HUDEP-2 (cell line): ENCODE results near the gene UBE2Q1.
A peak's percentile ranks its signal among the peaks of the same experiment; 100 is the strongest.
"Not testable (repeated sequence)": the region's sequence is repeated elsewhere in the genome, so short reads cannot be mapped to it uniquely, and the experiment has no call there.

Source experiments
- DNase-seq, 76 experiments: peaks; one replicate each; lab custom pipeline; 2025; ENCODE audit not compliant: unreplicated experiment in 76 of 76; lab: John Stamatoyannopoulos, UW

Gene UBE2Q1

GRCh38 chr1:154553056-154554030, 5.1 kb downstream of the UBE2Q1 start:
- DNase-seq: peak in 3 of 76 experiments; percentile 3 to 15 (median 13)

DNA sequence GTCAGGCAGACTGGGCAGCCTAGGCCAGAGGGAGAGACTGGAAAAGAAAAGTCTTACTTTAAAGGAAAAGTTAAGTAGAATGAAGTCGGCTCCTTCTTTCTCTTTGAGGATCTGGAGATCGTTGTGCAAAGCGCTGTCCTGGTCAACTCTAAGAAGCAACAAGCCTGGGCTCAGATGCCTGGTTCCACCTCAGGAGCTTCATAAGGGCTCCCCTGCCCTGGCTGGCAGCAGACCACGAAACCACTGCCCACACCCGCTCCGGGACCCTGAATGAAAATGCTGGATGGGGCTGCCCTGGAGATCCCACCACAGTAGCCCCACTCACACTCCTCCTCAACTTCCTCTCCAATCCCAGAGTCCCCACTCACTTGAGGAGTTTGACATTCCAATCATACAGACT, 6.4 kb downstream of the UBE2Q1 start:
- no peak for DNase-seq

DNA sequence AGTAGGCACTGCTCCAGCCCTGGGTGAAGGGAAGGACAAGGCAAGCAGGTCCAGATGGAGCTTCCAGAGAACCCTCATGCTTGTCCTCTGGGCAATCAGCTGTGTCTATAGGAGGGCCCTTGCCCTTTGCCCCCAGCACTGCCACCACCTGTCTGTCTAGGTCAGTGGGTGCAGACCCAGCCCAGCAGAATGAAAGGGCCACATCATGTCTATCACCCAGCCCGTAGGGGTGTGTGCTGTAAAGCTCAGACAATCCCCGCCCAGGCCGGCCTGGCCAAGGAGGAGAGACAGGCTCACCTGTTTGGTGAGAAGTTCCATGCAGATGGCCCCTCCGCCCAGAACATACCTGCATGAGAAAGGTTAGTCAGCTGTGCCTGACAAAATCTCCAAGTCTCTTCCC, 7.0 kb downstream of the UBE2Q1 start:
- no peak for DNase-seq

- no peak for DNase-seq
Observed at GRCh38 chr1:154550657-154551056, 7.8 kb downstream of the UBE2Q1 start.

- DNase-seq: no peak
Observed at GRCh38 chr1:154550070-154550469, 8.4 kb downstream of the UBE2Q1 start.

GRCh38 chr1:154549202-154549770, 9.2 kb downstream of the UBE2Q1 start:
- no peak for DNase-seq

GRCh38 chr1:154548028-154548427, 10.4 kb downstream of the UBE2Q1 start:
- DNase-seq: peak in 63 of 76 experiments; percentile 4 to 79 (median 49)

DNA sequence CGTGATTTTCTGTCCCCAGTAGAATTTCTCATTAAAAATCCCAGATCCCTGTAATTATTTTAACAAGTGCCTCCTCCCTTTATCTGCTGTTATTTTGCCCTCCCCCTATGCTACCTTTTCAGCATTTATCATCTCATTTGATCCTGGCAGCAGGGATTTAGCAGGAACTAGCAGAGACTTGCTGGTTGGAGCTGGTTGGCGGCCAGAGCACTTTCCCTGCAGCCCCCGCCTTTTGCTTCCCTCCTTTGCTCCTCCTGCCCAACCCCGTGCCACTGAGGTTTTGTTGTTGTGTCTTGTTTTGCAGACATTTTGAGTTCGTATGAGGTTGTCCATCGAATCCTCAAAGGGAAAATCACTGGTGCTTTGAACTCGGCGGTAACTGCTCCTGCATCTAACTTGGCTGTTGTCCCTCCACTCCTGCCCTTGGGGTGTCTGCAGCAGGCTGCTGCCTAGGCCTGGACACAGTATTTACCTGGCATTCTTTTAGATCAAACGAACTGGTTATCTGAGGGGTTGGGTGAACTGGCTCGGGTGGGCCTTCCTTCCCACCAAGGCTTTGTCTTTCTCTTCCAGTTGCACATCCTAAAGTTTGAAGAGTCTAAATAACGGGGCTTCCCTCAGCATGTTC, 11.2 kb downstream of the UBE2Q1 start:
- no peak for DNase-seq

DNA sequence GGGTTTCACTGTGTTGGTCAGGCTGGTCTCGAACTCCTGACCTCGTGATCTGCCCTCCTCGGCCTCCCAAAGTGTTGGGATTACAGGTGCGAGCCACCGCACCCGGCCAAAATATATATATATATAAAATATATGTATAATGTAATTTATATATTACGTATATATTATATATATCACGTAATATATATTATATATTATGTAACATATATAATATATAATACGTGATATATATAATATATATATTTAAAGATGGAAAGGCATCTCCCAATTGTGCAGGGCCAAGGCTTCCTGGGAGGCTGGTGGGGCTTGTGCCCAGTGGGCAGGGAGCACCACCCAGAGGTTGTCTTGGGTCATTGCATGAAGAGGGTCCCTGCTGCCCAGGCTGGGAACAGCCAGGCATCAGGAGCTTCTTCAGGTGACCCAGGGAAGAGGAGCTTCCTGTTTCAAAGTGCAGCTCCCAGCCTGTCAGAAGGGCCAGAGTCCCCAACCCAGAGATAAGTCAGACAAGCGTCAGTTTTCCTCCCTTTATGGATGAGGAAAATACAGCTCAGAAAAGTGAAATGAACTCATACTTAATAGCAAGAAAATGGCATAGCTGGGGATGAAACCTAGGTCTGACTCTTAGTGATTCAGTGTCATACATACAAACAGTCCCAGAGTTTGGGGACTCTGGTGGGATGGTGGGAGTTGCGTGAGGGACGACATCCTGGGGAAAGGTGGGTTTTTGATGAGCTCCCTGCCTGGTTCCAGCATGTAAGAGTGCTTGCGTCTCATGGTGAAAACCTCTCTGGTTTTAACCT, 12.0 kb downstream of the UBE2Q1 start:
- peak in 60 of 76 experiments; percentile 2 to 74 (median 46) for DNase-seq

GRCh38 chr1:154541231-154541630, 17.2 kb downstream of the UBE2Q1 start:
- DNase-seq: no peak

GRCh38 chr1:154539486-154540483, 18.7 kb downstream of the UBE2Q1 start:
- no peak for DNase-seq

GRCh38 chr1:154536570-154536969, 21.9 kb downstream of the UBE2Q1 start:
- no peak for DNase-seq

- peak in 1 of 76 experiments; percentile 6 for DNase-seq
Observed at GRCh38 chr1:154533952-154534844, 24.3 kb downstream of the UBE2Q1 start.

DNA sequence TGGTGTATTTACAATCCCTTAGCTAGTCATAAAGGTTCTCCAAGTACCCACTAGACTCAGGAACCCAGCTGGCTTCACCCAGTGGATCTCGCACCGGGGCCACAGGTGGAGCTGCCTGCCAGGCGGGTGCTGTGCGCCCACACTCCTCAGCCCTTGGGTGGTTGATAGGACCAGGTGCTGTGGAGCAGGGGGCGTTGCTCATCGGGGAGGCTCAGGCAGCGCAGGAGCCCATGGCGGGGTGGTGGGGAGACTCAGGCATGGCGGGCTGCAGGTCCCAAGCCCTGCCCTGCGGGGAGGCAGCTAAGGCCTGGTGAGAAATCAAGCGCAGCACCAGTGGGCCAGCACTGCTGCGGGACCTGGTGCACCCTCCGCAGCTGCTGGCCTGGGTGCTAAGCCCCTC, 26.5 kb downstream of the UBE2Q1 start:
- not testable (repeated sequence) for DNase-seq

- DNase-seq: no peak
Observed at GRCh38 chr1:154529308-154529707, 29.2 kb downstream of the UBE2Q1 start.

- no peak for DNase-seq
Observed at GRCh38 chr1:154527192-154527591, 31.3 kb downstream of the UBE2Q1 start.

DNA sequence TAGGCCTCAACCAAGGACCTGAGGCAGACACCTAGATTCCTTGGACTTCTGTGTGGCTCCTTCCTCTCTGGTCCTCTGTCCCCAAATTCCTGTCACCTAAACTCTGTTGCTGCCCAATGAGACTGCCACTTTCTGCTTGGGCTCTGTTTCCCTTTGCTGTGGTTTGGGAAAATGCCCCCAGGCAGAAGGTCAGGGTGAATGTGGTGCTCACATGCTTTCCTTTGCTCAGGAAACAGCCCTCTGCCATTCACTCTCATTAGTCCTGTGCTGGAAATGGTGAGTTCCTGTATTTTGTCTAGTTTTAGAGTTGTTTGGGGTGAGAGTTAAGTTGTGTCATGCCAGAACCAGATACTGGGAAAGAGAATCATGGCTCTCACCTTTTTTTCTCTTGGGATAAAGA, 33.6 kb downstream of the UBE2Q1 start:
- no peak for DNase-seq

- DNase-seq: no peak
Observed at GRCh38 chr1:154521695-154522094, 36.8 kb downstream of the UBE2Q1 start.
